K562 (cell line): Measurements from ENCODE around the gene BSPRY. TPM values are rescaled to one million over a fixed set of nuclear protein-coding genes. Genes with fewer than 3 reads are reported as not detected.

ENCODE experiments used
- EHMT2 ChIP-seq: fragments of 450-650 bp; IDR thresholded peaks from 2 replicates; pipeline ENCODE4 v1.6.1; 2018; ENCODE audit warnings: antibody characterized with exemption
- EZH2 ChIP-seq: IDR thresholded peaks from 2 replicates; pipeline ENCODE4 v1.6.1; 2012; ENCODE audit warnings: low read depth, mild to moderate bottlenecking, inconsistent platforms, low read length, borderline replicate concordance
- GATA2 ChIP-seq: sonication (generic); formaldehyde crosslinking; IDR thresholded peaks from 2 replicates; pipeline ENCODE4 v1.4.0; 2020; ENCODE audit warnings: mild to moderate bottlenecking, missing genetic modification reagents
- HDAC6 ChIP-seq: IDR thresholded peaks from 2 replicates; pipeline ENCODE4 v1.6.1; 2012; ENCODE audit warnings: low read depth, mild to moderate bottlenecking, control low read depth, inconsistent platforms, low read length, moderate library complexity
- HMG20B ChIP-seq: fragments of 250-450 bp; sonication (Bioruptor Pico); IDR thresholded peaks from 2 replicates; pipeline ENCODE4 v1.5.0; 2021; ENCODE audit warnings: mild to moderate bottlenecking
- KLF1 ChIP-seq: fragments of 450-650 bp; IDR thresholded peaks from 2 replicates; pipeline ENCODE4 v1.6.1; 2016; ENCODE audit warnings: missing genetic modification characterization, missing compliant biosample characterization
- MAFK ChIP-seq: IDR thresholded peaks from 2 replicates; pipeline ENCODE4 v1.6.1; 2011; ENCODE audit warnings: low read length, improper control_type of control experiment
- NFIC ChIP-seq: fragments of 450-650 bp; IDR thresholded peaks from 2 replicates; pipeline ENCODE4 v1.6.1; 2017; ENCODE audit warnings: mild to moderate bottlenecking, inconsistent platforms
- RBM22 ChIP-seq: fragments of 200-400 bp; formaldehyde crosslinking; IDR thresholded peaks from 2 replicates; pipeline ENCODE4 v1.6.1; 2018; ENCODE audit warnings: low read length, low read depth; ENCODE audit not compliant: poor library complexity, severe bottlenecking
- TEAD4 ChIP-seq, 2 experiments: sonication (generic) in 1 of 2; formaldehyde crosslinking in 1 of 2; IDR thresholded peaks; 2 replicates each; pipeline versions ENCODE4 v1.6.1 to v1.8.0; 2012 to 2022; ENCODE audit warnings: borderline replicate concordance in 1 of 2, inconsistent platforms in 1 of 2, low read length in 1 of 2, mild to moderate bottlenecking in 1 of 2, missing genetic modification reagents in 1 of 2
- ZBTB1 ChIP-seq: sonication (generic); formaldehyde crosslinking; IDR thresholded peaks from 2 replicates; pipeline ENCODE4 v1.8.1; 2023; ENCODE audit warnings: missing genetic modification reagents, low read depth, mild to moderate bottlenecking, borderline replicate concordance
- ZFX ChIP-seq: sonication (generic); formaldehyde crosslinking; IDR thresholded peaks from 2 replicates; pipeline ENCODE4 v1.8.0; 2022; ENCODE audit warnings: mild to moderate bottlenecking, missing genetic modification reagents, moderate library complexity
- ZNF408 ChIP-seq: fragments of 250-450 bp; sonication (Bioruptor Pico); IDR thresholded peaks from 2 replicates; pipeline ENCODE4 v1.4.0; 2020; ENCODE audit warnings: low read depth, mild to moderate bottlenecking, moderate library complexity
- ZNF431 ChIP-seq: sonication (generic); formaldehyde crosslinking; IDR thresholded peaks from 2 replicates; pipeline ENCODE4 v1.8.0; 2022; ENCODE audit warnings: mild to moderate bottlenecking, missing genetic modification reagents
- ZNF507 ChIP-seq: conservative IDR thresholded peaks from 2 replicates; pipeline ENCODE4 v1.6.1; 2017; ENCODE audit warnings: missing genetic modification characterization, missing compliant biosample characterization
- ZNF717 ChIP-seq: fragments of 250-450 bp; sonication (Bioruptor Pico); IDR thresholded peaks from 2 replicates; pipeline ENCODE4 v1.5.0; 2021
- polyA plus RNA-seq, 8 experiments: library from polyadenylated mRNA; depleted of rRNA in 4 of 8; stranded (reverse) in 5 of 8; unstranded in 3 of 8; fragments of >200 nt; fragmentation: Nextera tagmentation in 2 of 8; fragmentation: Illumina TruSeq in 1 of 8; extraction: Ambion mirVana in 2 of 8; extraction: Trizol in 1 of 8; gene quantifications; 2 replicates each; pipeline versions ENCODE4 v1.2.1 to v1.2.3, GENCODE V29; 2011 to 2014; ENCODE audit warnings: inconsistent platforms in 1 of 8, missing spikeins in 1 of 8
- total RNA-seq, 7 experiments: library from RNA; depleted of rRNA in 6 of 7; stranded (reverse); fragments of >200 nt in 6 of 7; fragmentation: Illumina TruSeq in 2 of 7; extraction: Trizol in 2 of 7; gene quantifications; 2 replicates each; pipeline versions ENCODE4 v1.2.1 to v1.2.3, GENCODE V29; 2011 to 2021; ENCODE audit warnings: low replicate concordance in 1 of 7
- TF ChIP-seq, protein P1 (sequence below): fragments of 450-650 bp; formaldehyde crosslinking; IDR thresholded peaks from 2 replicates; pipeline ENCODE4 v1.4.0; 2022; ENCODE audit warnings: missing genetic modification characterization
- TF ChIP-seq, protein P2 (sequence below): sonication (generic); formaldehyde crosslinking; IDR thresholded peaks from 2 replicates; pipeline ENCODE4 v1.8.0; 2023; ENCODE audit warnings: missing genetic modification reagents, mild to moderate bottlenecking, borderline replicate concordance
- TF ChIP-seq, protein P3 (sequence below): sonication (generic); formaldehyde crosslinking; IDR thresholded peaks from 2 replicates; pipeline ENCODE4 v1.8.1; 2022; ENCODE audit warnings: missing genetic modification reagents
- TF ChIP-seq, protein P4 (sequence below): fragments of 250-450 bp; sonication (Bioruptor Pico); IDR thresholded peaks from 2 replicates; pipeline ENCODE4 v1.5.0; 2021

Gene BSPRY
- total and polyA plus RNA-seq, 9 of the 15 experiments (the other 6 are each of a cell fraction or from before 2014, with no cell fraction given): 0.07 to 0.67 (median 0.18) TPM

DNA sequence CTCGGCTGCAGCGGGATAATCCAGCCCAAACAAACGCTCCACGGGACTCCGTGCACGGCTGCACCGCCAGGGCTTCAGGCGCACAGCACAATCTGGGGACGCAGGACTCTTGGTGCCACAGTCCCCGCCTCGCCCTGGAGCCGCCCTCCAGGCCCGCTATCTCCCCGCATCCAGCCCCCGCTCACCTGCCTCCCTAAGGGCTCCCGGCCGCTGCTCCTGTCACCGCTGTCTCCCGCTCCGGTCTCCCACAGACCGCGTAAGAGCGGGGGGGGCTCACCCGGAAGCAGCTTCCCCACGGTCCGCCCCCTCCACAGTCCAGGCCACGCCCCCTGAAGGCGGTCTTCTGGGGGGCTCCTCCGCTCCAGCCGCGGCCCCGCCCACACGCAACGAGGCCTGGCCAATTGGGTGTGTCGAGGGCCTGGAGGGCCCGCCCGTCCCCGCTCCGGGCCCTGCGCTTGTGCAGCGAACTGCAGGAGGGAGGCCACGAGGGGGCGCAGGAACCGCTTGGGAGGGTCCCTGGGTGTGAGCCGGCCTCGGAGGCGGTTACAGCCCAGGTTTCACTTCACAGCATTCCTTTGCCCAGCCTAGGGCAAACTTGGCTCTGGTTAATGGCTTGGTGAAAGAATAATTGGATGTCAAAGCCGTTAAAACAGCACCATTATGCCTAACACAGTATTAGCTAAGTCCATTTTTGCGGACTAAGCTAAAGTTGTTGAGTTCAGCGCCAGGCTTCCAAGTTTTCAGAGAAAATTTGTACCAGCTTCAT, 51.9 kb downstream of the BSPRY start, which contains the start of gene ALAD (continued):
- TF ChIP-seq, protein P1, sequence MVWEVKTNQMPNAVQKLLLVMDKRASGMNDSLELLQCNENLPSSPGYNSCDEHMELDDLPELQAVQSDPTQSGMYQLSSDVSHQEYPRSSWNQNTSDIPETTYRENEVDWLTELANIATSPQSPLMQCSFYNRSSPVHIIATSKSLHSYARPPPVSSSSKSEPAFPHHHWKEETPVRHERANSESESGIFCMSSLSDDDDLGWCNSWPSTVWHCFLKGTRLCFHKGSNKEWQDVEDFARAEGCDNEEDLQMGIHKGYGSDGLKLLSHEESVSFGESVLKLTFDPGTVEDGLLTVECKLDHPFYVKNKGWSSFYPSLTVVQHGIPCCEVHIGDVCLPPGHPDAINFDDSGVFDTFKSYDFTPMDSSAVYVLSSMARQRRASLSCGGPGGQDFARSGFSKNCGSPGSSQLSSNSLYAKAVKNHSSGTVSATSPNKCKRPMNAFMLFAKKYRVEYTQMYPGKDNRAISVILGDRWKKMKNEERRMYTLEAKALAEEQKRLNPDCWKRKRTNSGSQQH (CRISPR knock-in tag): no peak
- TF ChIP-seq RBM22: peak; percentile 36
- TF ChIP-seq TEAD4 (IDR thresholded peaks at IDR 0.05; ENCODE audit: low read length): no peak
- TF ChIP-seq TEAD4 (CRISPR knock-in tag; IDR thresholded peaks at IDR 0.05; ENCODE audit: borderline replicate concordance): no peak
- TF ChIP-seq ZNF717 (CRISPR knock-in tag): no peak
- TF ChIP-seq, protein P2, sequence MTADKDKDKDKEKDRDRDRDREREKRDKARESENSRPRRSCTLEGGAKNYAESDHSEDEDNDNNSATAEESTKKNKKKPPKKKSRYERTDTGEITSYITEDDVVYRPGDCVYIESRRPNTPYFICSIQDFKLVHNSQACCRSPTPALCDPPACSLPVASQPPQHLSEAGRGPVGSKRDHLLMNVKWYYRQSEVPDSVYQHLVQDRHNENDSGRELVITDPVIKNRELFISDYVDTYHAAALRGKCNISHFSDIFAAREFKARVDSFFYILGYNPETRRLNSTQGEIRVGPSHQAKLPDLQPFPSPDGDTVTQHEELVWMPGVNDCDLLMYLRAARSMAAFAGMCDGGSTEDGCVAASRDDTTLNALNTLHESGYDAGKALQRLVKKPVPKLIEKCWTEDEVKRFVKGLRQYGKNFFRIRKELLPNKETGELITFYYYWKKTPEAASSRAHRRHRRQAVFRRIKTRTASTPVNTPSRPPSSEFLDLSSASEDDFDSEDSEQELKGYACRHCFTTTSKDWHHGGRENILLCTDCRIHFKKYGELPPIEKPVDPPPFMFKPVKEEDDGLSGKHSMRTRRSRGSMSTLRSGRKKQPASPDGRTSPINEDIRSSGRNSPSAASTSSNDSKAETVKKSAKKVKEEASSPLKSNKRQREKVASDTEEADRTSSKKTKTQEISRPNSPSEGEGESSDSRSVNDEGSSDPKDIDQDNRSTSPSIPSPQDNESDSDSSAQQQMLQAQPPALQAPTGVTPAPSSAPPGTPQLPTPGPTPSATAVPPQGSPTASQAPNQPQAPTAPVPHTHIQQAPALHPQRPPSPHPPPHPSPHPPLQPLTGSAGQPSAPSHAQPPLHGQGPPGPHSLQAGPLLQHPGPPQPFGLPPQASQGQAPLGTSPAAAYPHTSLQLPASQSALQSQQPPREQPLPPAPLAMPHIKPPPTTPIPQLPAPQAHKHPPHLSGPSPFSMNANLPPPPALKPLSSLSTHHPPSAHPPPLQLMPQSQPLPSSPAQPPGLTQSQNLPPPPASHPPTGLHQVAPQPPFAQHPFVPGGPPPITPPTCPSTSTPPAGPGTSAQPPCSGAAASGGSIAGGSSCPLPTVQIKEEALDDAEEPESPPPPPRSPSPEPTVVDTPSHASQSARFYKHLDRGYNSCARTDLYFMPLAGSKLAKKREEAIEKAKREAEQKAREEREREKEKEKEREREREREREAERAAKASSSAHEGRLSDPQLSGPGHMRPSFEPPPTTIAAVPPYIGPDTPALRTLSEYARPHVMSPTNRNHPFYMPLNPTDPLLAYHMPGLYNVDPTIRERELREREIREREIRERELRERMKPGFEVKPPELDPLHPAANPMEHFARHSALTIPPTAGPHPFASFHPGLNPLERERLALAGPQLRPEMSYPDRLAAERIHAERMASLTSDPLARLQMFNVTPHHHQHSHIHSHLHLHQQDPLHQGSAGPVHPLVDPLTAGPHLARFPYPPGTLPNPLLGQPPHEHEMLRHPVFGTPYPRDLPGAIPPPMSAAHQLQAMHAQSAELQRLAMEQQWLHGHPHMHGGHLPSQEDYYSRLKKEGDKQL (CRISPR knock-in tag): no peak
- TF ChIP-seq ZFX (CRISPR knock-in tag): peak; percentile 56; the same call in 1 of the 2 replicates
- TF ChIP-seq ZNF431: peak; percentile 75; the same call in 1 of the 2 replicates
- TF ChIP-seq HDAC6: no peak
- TF ChIP-seq ZBTB1 (CRISPR knock-in tag): no peak; the same call in 1 of the 2 replicates
- TF ChIP-seq, protein P3, sequence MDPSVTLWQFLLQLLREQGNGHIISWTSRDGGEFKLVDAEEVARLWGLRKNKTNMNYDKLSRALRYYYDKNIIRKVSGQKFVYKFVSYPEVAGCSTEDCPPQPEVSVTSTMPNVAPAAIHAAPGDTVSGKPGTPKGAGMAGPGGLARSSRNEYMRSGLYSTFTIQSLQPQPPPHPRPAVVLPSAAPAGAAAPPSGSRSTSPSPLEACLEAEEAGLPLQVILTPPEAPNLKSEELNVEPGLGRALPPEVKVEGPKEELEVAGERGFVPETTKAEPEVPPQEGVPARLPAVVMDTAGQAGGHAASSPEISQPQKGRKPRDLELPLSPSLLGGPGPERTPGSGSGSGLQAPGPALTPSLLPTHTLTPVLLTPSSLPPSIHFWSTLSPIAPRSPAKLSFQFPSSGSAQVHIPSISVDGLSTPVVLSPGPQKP (CRISPR knock-in tag): no peak
- peak; percentile 60; the same call in 1 of the 2 replicates for TF ChIP-seq KLF1 (tag)
- peak; percentile 42; the same call in 1 of the 2 replicates for TF ChIP-seq NFIC
- TF ChIP-seq GATA2: no peak
- TF ChIP-seq EHMT2: no peak
- TF ChIP-seq MAFK: no peak
- TF ChIP-seq, protein P4, sequence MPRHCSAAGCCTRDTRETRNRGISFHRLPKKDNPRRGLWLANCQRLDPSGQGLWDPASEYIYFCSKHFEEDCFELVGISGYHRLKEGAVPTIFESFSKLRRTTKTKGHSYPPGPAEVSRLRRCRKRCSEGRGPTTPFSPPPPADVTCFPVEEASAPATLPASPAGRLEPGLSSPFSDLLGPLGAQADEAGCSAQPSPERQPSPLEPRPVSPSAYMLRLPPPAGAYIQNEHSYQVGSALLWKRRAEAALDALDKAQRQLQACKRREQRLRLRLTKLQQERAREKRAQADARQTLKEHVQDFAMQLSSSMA: no peak
- TF ChIP-seq ZNF507 (tag): no peak
- no peak for TF ChIP-seq EZH2
- no peak for TF ChIP-seq ZNF408 (CRISPR knock-in tag)
- TF ChIP-seq HMG20B (CRISPR knock-in tag): no peak
